Erythroblast (primary cell): ENCODE results near the gene EDEM2.
A peak's percentile ranks its signal among the peaks of the same experiment; 100 is the strongest.

Experiments used
- GATA1 ChIP-seq: IDR thresholded peaks from 2 replicates; pipeline ENCODE4 v1.6.1; 2011; ENCODE audit warnings: low read depth, mild to moderate bottlenecking, control low read depth, low read length, moderate library complexity
- POLR2A ChIP-seq: IDR thresholded peaks from 2 replicates; pipeline ENCODE4 v1.6.1; 2011; ENCODE audit warnings: mild to moderate bottlenecking, low read length

DNA sequence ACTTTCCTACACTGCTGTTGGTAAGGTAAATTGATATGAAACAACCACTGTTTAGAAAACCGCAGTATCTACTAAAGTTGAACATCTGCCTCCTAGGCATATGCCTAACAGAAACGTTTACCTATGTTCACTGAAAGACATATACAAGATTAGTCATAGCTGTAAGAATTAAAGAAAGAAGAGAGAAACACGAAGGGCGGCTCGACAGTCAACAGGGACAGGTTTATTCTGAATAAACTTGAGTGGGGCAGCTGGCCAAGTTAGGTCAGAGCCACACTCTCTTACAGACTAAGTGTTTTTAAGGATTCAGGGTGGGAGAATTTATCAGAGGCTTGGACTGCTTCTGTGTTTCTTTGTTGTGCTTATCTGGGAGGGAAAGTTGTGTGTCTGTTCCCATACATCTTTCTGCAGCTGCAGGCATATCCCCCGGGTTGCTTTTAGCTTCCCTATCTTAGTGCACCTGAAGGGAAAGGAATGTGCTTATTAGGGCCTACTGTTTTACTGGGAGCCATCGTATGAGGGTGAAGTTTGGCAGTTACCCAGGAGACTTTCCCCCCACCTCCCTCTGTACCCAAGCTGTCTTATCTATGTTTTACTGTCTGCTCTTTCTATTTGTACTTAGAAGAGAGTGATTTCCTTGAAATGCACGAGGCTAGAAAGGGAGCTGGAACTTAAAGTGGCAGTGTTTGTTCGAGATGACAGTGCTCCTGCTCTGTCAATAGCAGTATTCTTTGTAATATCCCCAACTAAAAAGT, 45.2 kb upstream of the EDEM2 start:
- TF ChIP-seq POLR2A (peak; percentile 50), GATA1 (no peak)
